ENCODE data around the gene AFF1.

DNA sequence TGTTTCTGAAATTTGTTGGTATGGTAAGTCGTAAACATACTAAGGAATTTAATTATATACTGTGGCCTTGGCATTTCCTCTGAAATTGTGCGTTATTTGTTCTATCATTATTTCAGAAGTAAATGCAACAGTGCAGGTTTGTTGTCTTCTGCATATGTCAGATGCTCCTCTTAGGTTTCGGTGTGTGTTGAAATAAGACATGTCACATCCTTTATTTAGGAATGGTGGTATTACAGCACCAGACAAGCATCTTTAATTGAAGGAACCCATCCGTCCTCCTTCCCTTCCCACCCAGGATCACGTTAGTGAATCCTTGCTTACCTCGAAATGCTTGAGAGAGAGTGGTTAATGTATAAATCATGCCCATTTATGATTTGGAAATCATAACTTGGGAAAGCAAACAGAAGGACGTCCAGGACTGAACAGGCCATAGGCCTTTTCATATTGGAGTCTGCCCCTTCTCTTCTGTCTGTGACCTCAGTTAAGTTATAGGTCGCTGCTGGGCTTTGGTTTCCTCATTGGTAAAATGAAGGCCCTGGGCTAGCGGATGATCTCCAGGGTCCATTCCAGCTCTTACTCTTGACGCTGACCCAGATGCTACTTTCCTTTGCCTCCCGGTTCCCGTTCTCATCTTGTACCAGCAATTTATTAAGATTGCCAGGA is 151.5 kb downstream of the AFF1 start:
- TF ChIP-seq REST (IDR thresholded peaks at IDR 0.05; ENCODE audit: low read depth) (no peak), FOXM1 (IDR thresholded peaks at IDR 0.05; ENCODE audit: borderline replicate concordance, low read depth) (no peak), RAD21 (IDR thresholded peaks at IDR 0.05; ENCODE audit: low read depth) (no peak), EP300 (IDR thresholded peaks at IDR 0.05; ENCODE audit: borderline replicate concordance) (no peak), EGR1 (IDR thresholded peaks at IDR 0.05) (no peak), YY1 (IDR thresholded peaks at IDR 0.05; ENCODE audit: low read depth) (no peak), CEBPB (IDR thresholded peaks at IDR 0.05) (no peak), TEAD4 (IDR thresholded peaks at IDR 0.05) (no peak)
- TF ChIP-seq, protein P1, sequence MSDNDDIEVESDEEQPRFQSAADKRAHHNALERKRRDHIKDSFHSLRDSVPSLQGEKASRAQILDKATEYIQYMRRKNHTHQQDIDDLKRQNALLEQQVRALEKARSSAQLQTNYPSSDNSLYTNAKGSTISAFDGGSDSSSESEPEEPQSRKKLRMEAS (IDR thresholded peaks at IDR 0.05) = no peak
